Measurements from ENCODE around the gene PPM1F.

PPM1F gene

GRCh38 chr22:21947040-21948014 lies 5.3 kb downstream of the PPM1F start:
- DNase-seq (ENCODE audit: extremely low spot score), result peak; percentile 53
- no peak for TF ChIP-seq L3MBTL2 (conservative IDR thresholded peaks at IDR 0.05)
- TF ChIP-seq, protein P1, sequence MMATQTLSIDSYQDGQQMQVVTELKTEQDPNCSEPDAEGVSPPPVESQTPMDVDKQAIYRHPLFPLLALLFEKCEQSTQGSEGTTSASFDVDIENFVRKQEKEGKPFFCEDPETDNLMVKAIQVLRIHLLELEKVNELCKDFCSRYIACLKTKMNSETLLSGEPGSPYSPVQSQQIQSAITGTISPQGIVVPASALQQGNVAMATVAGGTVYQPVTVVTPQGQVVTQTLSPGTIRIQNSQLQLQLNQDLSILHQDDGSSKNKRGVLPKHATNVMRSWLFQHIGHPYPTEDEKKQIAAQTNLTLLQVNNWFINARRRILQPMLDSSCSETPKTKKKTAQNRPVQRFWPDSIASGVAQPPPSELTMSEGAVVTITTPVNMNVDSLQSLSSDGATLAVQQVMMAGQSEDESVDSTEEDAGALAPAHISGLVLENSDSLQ (IDR thresholded peaks at IDR 0.05), result no peak
- no peak for TF ChIP-seq SUZ12 (IDR thresholded peaks at IDR 0.05)
- TF ChIP-seq FOXK2 (IDR thresholded peaks at IDR 0.05), result no peak
- TF ChIP-seq FOXM1 (IDR thresholded peaks at IDR 0.05; ENCODE audit: borderline replicate concordance), result no peak
- no peak for TF ChIP-seq NFRKB (IDR thresholded peaks at IDR 0.05)
- no peak for TF ChIP-seq ARNT (IDR thresholded peaks at IDR 0.05)
- no peak for TF ChIP-seq ZNF384 (IDR thresholded peaks at IDR 0.05)
- no peak for TF ChIP-seq ELF4 (IDR thresholded peaks at IDR 0.05)
- no peak for TF ChIP-seq TARDBP (IDR thresholded peaks at IDR 0.05)
- TF ChIP-seq LEF1 (IDR thresholded peaks at IDR 0.05; ENCODE audit: borderline replicate concordance), result no peak
- no peak for TF ChIP-seq CTBP1 (IDR thresholded peaks at IDR 0.05; ENCODE audit: borderline replicate concordance)
- no peak for TF ChIP-seq SP1 (IDR thresholded peaks at IDR 0.05)
- ChIA-PET CTCF (interaction anchor here (0.6 to 3.3 kb wide), 2 partner anchors 9 to 254 kb away, joined by 4 to 17 read pairs; no protein-coding TSS in a partner anchor), POLR2A (no interaction called here)

GRCh38 chr22:21946262-21946925 lies 6.3 kb downstream of the PPM1F start:
- no peak for DNase-seq (ENCODE audit: extremely low spot score)
- ChIA-PET POLR2A (no interaction called here), CTCF (interaction anchor here (0.6 kb wide), 1 partner anchor 255 kb away, joined by 4 read pairs; no protein-coding TSS in a partner anchor)
- TF ChIP-seq FOXK2 (IDR thresholded peaks at IDR 0.05) (no peak), BHLHE40 (IDR thresholded peaks at IDR 0.05; ENCODE audit: borderline replicate concordance) (no peak), ARNT (IDR thresholded peaks at IDR 0.05) (no peak), TARDBP (IDR thresholded peaks at IDR 0.05) (no peak), SP1 (IDR thresholded peaks at IDR 0.05) (no peak), FOXM1 (IDR thresholded peaks at IDR 0.05; ENCODE audit: borderline replicate concordance) (no peak), LEF1 (IDR thresholded peaks at IDR 0.05; ENCODE audit: borderline replicate concordance) (no peak), L3MBTL2 (conservative IDR thresholded peaks at IDR 0.05) (no peak), SUZ12 (IDR thresholded peaks at IDR 0.05) (no peak), FOXA1 (IDR thresholded peaks at IDR 0.05) (no peak), NFRKB (IDR thresholded peaks at IDR 0.05) (no peak), ZNF384 (IDR thresholded peaks at IDR 0.05) (no peak)
- TF ChIP-seq, protein P1 (IDR thresholded peaks at IDR 0.05), result no peak

GRCh38 chr22:21945453-21946261 lies 7.0 kb downstream of the PPM1F start:
- ChIA-PET CTCF (no interaction called here), POLR2A (no interaction called here)
- TF ChIP-seq CTBP1 (IDR thresholded peaks at IDR 0.05; ENCODE audit: borderline replicate concordance) (no peak), L3MBTL2 (conservative IDR thresholded peaks at IDR 0.05) (no peak), LEF1 (IDR thresholded peaks at IDR 0.05; ENCODE audit: borderline replicate concordance) (no peak), FOXM1 (IDR thresholded peaks at IDR 0.05; ENCODE audit: borderline replicate concordance) (no peak)
- TF ChIP-seq, protein P1 (IDR thresholded peaks at IDR 0.05), result no peak
- no peak for DNase-seq (ENCODE audit: extremely low spot score)

GRCh38 chr22:21944871-21945270 lies 7.8 kb downstream of the PPM1F start:
- no peak for DNase-seq (ENCODE audit: extremely low spot score)
- no peak for TF ChIP-seq SP1 (IDR thresholded peaks at IDR 0.05)
- TF ChIP-seq ARNT (IDR thresholded peaks at IDR 0.05), result no peak
- TF ChIP-seq FOXK2 (IDR thresholded peaks at IDR 0.05), result no peak
- no peak for TF ChIP-seq ZNF384 (IDR thresholded peaks at IDR 0.05)
- TF ChIP-seq ELF4 (IDR thresholded peaks at IDR 0.05), result no peak
- TF ChIP-seq LEF1 (IDR thresholded peaks at IDR 0.05; ENCODE audit: borderline replicate concordance), result no peak
- TF ChIP-seq NFRKB (IDR thresholded peaks at IDR 0.05), result no peak
- no peak for TF ChIP-seq TARDBP (IDR thresholded peaks at IDR 0.05)
- TF ChIP-seq CTBP1 (IDR thresholded peaks at IDR 0.05; ENCODE audit: borderline replicate concordance), result no peak
- TF ChIP-seq BHLHE40 (IDR thresholded peaks at IDR 0.05; ENCODE audit: borderline replicate concordance), result no peak
- TF ChIP-seq HDGF (IDR thresholded peaks at IDR 0.05; ENCODE audit: borderline replicate concordance), result no peak
- TF ChIP-seq, protein P1 (IDR thresholded peaks at IDR 0.05), result no peak
- TF ChIP-seq FOXA1 (IDR thresholded peaks at IDR 0.05), result no peak
- TF ChIP-seq FOXM1 (IDR thresholded peaks at IDR 0.05; ENCODE audit: borderline replicate concordance), result no peak
- CTCF ChIA-PET, result no interaction called here
- POLR2A ChIA-PET, result no interaction called here
